ENCODE results near the gene CBLIF.

DNA sequence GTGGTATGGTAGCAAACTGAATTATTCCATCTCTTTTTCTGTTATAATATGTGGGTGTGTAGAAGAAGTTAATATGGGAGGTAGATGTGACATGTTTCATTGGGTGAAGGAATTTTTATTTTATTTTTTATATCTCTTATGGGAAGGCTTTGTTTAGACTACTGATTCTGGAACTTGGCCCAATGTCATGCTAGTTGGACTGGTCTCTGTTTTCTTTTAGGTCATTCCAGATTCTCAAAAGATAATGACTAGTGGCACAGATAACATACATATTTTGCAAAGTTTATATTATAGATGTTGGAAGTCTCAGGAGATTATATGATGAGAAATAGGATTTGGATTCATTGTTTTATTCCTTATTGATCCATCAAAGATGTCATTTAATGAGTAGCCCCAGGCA, 32.0 kb upstream of the CBLIF start:
- TF ChIP-seq POLR2A (IDR thresholded peaks at IDR 0.05; ENCODE audit: extremely low read depth, insufficient read length): no peak
- TF ChIP-seq, protein P1, sequence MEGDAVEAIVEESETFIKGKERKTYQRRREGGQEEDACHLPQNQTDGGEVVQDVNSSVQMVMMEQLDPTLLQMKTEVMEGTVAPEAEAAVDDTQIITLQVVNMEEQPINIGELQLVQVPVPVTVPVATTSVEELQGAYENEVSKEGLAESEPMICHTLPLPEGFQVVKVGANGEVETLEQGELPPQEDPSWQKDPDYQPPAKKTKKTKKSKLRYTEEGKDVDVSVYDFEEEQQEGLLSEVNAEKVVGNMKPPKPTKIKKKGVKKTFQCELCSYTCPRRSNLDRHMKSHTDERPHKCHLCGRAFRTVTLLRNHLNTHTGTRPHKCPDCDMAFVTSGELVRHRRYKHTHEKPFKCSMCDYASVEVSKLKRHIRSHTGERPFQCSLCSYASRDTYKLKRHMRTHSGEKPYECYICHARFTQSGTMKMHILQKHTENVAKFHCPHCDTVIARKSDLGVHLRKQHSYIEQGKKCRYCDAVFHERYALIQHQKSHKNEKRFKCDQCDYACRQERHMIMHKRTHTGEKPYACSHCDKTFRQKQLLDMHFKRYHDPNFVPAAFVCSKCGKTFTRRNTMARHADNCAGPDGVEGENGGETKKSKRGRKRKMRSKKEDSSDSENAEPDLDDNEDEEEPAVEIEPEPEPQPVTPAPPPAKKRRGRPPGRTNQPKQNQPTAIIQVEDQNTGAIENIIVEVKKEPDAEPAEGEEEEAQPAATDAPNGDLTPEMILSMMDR (IDR thresholded peaks at IDR 0.05; ENCODE audit: low read depth, low read length): no peak
